Tibial nerve (tissue), 3 donors: ENCODE measurements around the gene P2RY8.

Source experiments
- POLR2A ChIP-seq, 2 donors: fragments of 450-650 bp; IDR thresholded peaks; one replicate each; pipeline ENCODE4 v1.6.1; 2017; ENCODE audit warnings: antibody characterized with exemption in 2 of 2, mild to moderate bottlenecking in 2 of 2, moderate library complexity in 2 of 2
- TF ChIP-seq, protein P1 (sequence below), 5 experiments: fragments of 200-600 bp in 3 of 5; fragments of 450-650 bp in 2 of 5; sonication (generic) in 3 of 5; IDR thresholded peaks; one replicate each; pipeline ENCODE4 v1.5.1; 2016 to 2019; ENCODE audit warnings: antibody characterized with exemption in 5 of 5, mild to moderate bottlenecking in 3 of 5, moderate library complexity in 2 of 5

- TF ChIP-seq, protein P1, sequence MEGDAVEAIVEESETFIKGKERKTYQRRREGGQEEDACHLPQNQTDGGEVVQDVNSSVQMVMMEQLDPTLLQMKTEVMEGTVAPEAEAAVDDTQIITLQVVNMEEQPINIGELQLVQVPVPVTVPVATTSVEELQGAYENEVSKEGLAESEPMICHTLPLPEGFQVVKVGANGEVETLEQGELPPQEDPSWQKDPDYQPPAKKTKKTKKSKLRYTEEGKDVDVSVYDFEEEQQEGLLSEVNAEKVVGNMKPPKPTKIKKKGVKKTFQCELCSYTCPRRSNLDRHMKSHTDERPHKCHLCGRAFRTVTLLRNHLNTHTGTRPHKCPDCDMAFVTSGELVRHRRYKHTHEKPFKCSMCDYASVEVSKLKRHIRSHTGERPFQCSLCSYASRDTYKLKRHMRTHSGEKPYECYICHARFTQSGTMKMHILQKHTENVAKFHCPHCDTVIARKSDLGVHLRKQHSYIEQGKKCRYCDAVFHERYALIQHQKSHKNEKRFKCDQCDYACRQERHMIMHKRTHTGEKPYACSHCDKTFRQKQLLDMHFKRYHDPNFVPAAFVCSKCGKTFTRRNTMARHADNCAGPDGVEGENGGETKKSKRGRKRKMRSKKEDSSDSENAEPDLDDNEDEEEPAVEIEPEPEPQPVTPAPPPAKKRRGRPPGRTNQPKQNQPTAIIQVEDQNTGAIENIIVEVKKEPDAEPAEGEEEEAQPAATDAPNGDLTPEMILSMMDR (IDR thresholded peaks at IDR 0.05), result no peak
- TF ChIP-seq POLR2A (IDR thresholded peaks at IDR 0.05), result no peak
These were observed 61.1 kb downstream of the P2RY8 start for GRCh38 chrX:1475881-1476280.
